Activated naive CD4-positive, alpha-beta T cell treated with anti-CD3 and anti-CD28 coated beads for 36 hours (primary cell): ENCODE results near the gene SLN. TPM values are rescaled to one million over a fixed set of nuclear protein-coding genes. Genes with fewer than 3 reads are reported as not detected.

Source experiments
- CTCF ChIA-PET: fragments of 350-600 bp; sonication (Branson Sonifier 250); formaldehyde crosslinking; loops from one replicate; lab custom pipeline; 2021; ENCODE audit warnings: antibody characterized with exemption; lab: Charles Lee
- DNase-seq: peaks from one replicate; pipeline ENCODE4 v3.0.0-alpha.2; 2020
- H3K27ac Mint-ChIP-seq: one replicate; pipeline ENCODE4 v1.8.0; 2021; ENCODE audit warnings: mild to moderate bottlenecking, mixed read lengths
- H3K27me3 Mint-ChIP-seq: one replicate; pipeline ENCODE4 v1.8.0; 2021; ENCODE audit warnings: low read depth, mixed read lengths
- H3K36me3 Mint-ChIP-seq: one replicate; pipeline ENCODE4 v1.8.0; 2021; ENCODE audit warnings: low read depth, mixed read lengths
- H3K4me1 Mint-ChIP-seq: one replicate; pipeline ENCODE4 v1.8.0; 2021; ENCODE audit warnings: low read depth, mixed read lengths
- H3K4me3 Mint-ChIP-seq: one replicate; pipeline ENCODE4 v1.8.0; 2021; ENCODE audit warnings: mild to moderate bottlenecking, moderate library complexity, mixed read lengths
- H3K9me3 Mint-ChIP-seq: one replicate; pipeline ENCODE4 v1.8.0; 2021; ENCODE audit warnings: mixed read lengths
- intact Hi-C: fragments of 100-400 bp; cut with micrococcal nuclease; formaldehyde crosslinking; loops from one replicate; pipeline ENCODE4 v1.15.1; 2023
- total RNA-seq, 2 experiments: library from RNA; stranded (reverse); gene quantifications; one replicate each; pipeline ENCODE4 v1.2.3, GENCODE V29; 2021

SLN gene
- total RNA-seq, 2 experiments from 2014 or later, result not detected

- Mint-ChIP-seq H3K9me3 (no peaks in the 10 kb centered on the region), H3K36me3 (no peaks in the 10 kb centered on the region), H3K4me3 (no peak overlapping the region), H3K4me1 (no peaks in the 10 kb centered on the region), H3K27ac (no peak overlapping the region), H3K27me3 (peaks cover 25% of the 10 kb centered on the region)
- CTCF ChIA-PET, result interaction anchor here (1.0 kb wide), 1 partner anchor 8 kb away, joined by 3 read pairs; no protein-coding TSS in a partner anchor
- intact Hi-C loops, result no loop called here
- DNase-seq, result no peak
These were observed 14.6 kb downstream of the SLN start for GRCh38 chr11:107697291-107697690.

DNA sequence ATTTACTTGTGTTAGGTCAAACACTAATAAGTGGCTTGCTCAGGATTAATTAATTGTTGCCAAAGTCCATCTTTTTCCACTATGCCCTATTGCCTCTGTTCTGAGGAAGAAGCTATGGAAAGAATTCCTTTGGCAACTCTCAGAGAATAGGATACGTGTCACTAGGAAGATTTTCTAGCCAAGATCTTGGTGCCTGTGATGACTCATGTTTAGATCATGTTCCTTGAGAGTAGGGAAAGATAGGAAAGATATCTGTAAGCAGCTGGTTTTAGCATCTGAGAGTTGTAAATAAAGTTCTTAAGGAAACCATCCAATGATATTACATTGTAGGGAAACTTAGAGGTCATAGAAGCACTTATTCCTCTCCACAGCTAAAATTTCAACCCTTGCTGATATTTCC, 15.7 kb downstream of the SLN start:
- Mint-ChIP-seq H3K36me3 (no peaks in the 10 kb centered on the region), H3K27ac (no peak overlapping the region), H3K9me3 (no peaks in the 10 kb centered on the region), H3K4me3 (no peak overlapping the region), H3K27me3 (peaks cover 29% of the 10 kb centered on the region), H3K4me1 (no peaks in the 10 kb centered on the region)
- CTCF ChIA-PET, result interaction anchor here (0.7 kb wide), 1 partner anchor 95 kb away, joined by 3 read pairs; no protein-coding TSS in a partner anchor
- intact Hi-C loops, result no loop called here
- no peak for DNase-seq

- Mint-ChIP-seq H3K27me3 (peaks cover 28% of the 10 kb centered on the region), H3K36me3 (no peaks in the 10 kb centered on the region), H3K27ac (no peak overlapping the region), H3K4me1 (no peaks in the 10 kb centered on the region), H3K9me3 (no peaks in the 10 kb centered on the region), H3K4me3 (no peak overlapping the region)
- intact Hi-C loops, result no loop called here
- no peak for DNase-seq
- CTCF ChIA-PET, result interaction anchor here (0.7 kb wide), 1 partner anchor 94 kb away, joined by 3 read pairs; no protein-coding TSS in a partner anchor
These were observed 16.4 kb downstream of the SLN start for GRCh38 chr11:107695446-107695845.

DNA sequence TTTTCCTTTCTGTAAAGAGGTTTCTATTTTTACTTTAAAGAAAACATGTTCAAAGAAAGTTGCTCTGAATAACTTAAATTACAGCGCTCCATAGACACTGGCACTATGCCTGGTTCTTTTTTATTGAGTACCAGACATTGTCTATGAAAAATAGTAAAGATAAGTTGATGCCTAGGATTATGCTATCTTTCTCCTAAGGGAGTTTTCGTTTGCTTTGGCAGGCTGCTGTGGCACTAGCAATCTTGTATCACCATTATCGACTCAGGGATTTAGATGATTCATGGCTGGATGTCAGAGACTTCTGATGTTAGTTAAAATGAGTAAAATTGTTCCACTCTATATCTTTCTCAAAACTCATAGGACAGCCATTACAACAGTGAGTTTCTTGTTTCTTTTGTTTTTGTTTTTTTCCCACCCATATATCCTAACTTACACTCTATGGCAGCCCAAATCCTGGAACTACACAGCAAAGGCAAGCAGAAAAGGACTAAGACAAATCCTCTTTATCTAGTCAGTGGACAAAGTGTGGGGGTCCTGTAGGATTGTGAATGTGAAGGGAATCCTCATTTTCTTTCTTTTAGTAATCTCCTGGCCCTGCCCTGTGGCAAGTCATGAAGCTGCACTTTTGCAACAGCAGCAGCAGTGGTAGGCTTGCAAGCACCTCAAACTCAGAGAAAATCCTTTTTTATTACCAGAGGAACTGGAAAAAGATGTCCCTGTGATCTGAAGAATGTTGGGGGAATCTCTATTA, 20.7 kb downstream of the SLN start:
- Mint-ChIP-seq H3K27ac (no peak overlapping the region), H3K4me3 (no peak overlapping the region), H3K27me3 (peaks cover 13% of the 10 kb centered on the region), H3K9me3 (no peaks in the 10 kb centered on the region), H3K4me1 (no peaks in the 10 kb centered on the region), H3K36me3 (no peaks in the 10 kb centered on the region)
- CTCF ChIA-PET, result interaction anchor here (0.8 to 4.4 kb wide), 4 partner anchors 115 to 143 kb away, joined by 3 to 62 read pairs (median 33); partner anchors contain the start of gene ALKBH8
- intact Hi-C loops, result no loop called here
- no peak for DNase-seq

GRCh38 chr11:107689317-107690202, 22.3 kb downstream of the SLN start:
- CTCF ChIA-PET, result interaction anchor here (0.6 to 4.4 kb wide), 23 partner anchors 8 to 1047 kb away, joined by 3 to 62 read pairs (median 5); partner anchors contain the start of genes ALKBH8 and ELMOD1
- intact Hi-C loops, result loop anchor here (1.0 to 5.0 kb wide), 4 partner anchors 113 to 1602 kb away; no protein-coding TSS in a partner anchor
- peak; percentile 81 for DNase-seq
- Mint-ChIP-seq H3K27ac (no peak overlapping the region), H3K9me3 (no peaks in the 10 kb centered on the region), H3K4me3 (no peak overlapping the region), H3K27me3 (peaks cover 13% of the 10 kb centered on the region), H3K4me1 (no peaks in the 10 kb centered on the region), H3K36me3 (no peaks in the 10 kb centered on the region)

GRCh38 chr11:107688322-107688918, 23.4 kb downstream of the SLN start:
- Mint-ChIP-seq H3K9me3 (no peaks in the 10 kb centered on the region), H3K36me3 (no peaks in the 10 kb centered on the region), H3K27ac (no peak overlapping the region), H3K27me3 (peaks cover 13% of the 10 kb centered on the region), H3K4me1 (no peaks in the 10 kb centered on the region), H3K4me3 (no peak overlapping the region)
- no peak for DNase-seq
- CTCF ChIA-PET, result interaction anchor here (0.7 to 4.4 kb wide), 19 partner anchors 9 to 1046 kb away, joined by 3 to 62 read pairs (median 5); partner anchors contain the start of gene ALKBH8
- intact Hi-C loops, result loop anchor here (5.0 kb wide), 1 partner anchor 1601 kb away; no protein-coding TSS in a partner anchor

DNA sequence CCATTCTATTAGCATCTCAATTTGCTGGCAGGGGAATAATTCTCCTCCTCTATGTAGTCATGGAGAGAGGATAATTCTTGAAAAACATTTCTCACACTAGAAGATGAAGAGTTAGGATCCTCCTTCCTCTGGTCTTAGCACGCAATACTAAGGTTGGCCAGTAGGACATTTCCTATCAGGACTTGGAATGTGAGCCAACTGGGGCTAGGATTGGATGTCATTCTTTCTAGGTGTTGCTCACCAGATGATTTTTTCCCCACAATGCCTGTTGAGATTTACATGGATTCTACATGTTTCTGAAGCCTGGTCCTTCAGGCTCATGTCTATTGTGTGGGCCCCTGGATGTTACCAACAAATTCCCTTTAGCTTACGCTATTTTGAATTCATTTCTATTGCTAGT, 28.0 kb downstream of the SLN start:
- Mint-ChIP-seq H3K4me1 (no peaks in the 10 kb centered on the region), H3K27ac (no peak overlapping the region), H3K9me3 (no peaks in the 10 kb centered on the region), H3K4me3 (no peak overlapping the region), H3K36me3 (no peaks in the 10 kb centered on the region), H3K27me3 (no peaks in the 10 kb centered on the region)
- intact Hi-C loops, result no loop called here
- CTCF ChIA-PET, result interaction anchor here (0.7 to 1.7 kb wide), 6 partner anchors 11 to 833 kb away, joined by 3 to 4 read pairs (median 3); no protein-coding TSS in a partner anchor
- peak; percentile 9 for DNase-seq

- Mint-ChIP-seq H3K27me3 (no peaks in the 10 kb centered on the region), H3K4me1 (no peaks in the 10 kb centered on the region), H3K4me3 (no peak overlapping the region), H3K9me3 (no peaks in the 10 kb centered on the region), H3K27ac (no peak overlapping the region), H3K36me3 (no peaks in the 10 kb centered on the region)
- intact Hi-C loops, result no loop called here
- no peak for DNase-seq
- CTCF ChIA-PET, result interaction anchor here (0.6 to 1.7 kb wide), 9 partner anchors 10 to 868 kb away, joined by 3 to 5 read pairs (median 3); no protein-coding TSS in a partner anchor
These were observed 28.8 kb downstream of the SLN start for GRCh38 chr11:107683061-107683460.

DNA sequence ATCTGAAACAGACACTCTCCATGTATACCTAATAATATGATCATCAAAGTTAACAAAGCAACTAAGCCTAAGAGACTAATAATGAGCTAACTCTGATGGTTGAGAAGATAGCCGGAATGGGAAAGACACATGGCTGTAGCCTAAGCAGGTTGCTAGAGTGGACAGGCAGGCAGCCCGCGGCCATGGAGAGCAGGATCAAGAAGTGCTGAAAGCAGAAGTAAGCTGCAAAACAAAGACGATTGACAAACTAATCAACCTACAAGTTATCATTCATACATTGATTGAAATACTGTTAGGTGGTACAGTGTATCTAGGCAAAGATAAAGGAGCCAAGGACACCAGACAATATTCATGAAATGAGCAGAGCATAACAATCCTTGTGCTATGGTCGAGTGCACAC, 29.3 kb downstream of the SLN start:
- Mint-ChIP-seq H3K27me3 (no peaks in the 10 kb centered on the region), H3K27ac (no peak overlapping the region), H3K9me3 (no peaks in the 10 kb centered on the region), H3K4me1 (no peaks in the 10 kb centered on the region), H3K36me3 (no peaks in the 10 kb centered on the region), H3K4me3 (no peak overlapping the region)
- intact Hi-C loops, result no loop called here
- no peak for DNase-seq
- CTCF ChIA-PET, result interaction anchor here (0.6 to 1.7 kb wide), 4 partner anchors 10 to 134 kb away, joined by 3 to 5 read pairs (median 4); no protein-coding TSS in a partner anchor

GRCh38 chr11:107682171-107682570, 29.7 kb downstream of the SLN start:
- Mint-ChIP-seq H3K4me3 (no peak overlapping the region), H3K4me1 (no peaks in the 10 kb centered on the region), H3K27ac (no peak overlapping the region), H3K9me3 (no peaks in the 10 kb centered on the region), H3K27me3 (no peaks in the 10 kb centered on the region), H3K36me3 (no peaks in the 10 kb centered on the region)
- no peak for DNase-seq
- intact Hi-C loops, result no loop called here
- CTCF ChIA-PET, result interaction anchor here (0.6 to 1.3 kb wide), 2 partner anchors 79 to 133 kb away, joined by 4 to 5 read pairs; no protein-coding TSS in a partner anchor

DNA sequence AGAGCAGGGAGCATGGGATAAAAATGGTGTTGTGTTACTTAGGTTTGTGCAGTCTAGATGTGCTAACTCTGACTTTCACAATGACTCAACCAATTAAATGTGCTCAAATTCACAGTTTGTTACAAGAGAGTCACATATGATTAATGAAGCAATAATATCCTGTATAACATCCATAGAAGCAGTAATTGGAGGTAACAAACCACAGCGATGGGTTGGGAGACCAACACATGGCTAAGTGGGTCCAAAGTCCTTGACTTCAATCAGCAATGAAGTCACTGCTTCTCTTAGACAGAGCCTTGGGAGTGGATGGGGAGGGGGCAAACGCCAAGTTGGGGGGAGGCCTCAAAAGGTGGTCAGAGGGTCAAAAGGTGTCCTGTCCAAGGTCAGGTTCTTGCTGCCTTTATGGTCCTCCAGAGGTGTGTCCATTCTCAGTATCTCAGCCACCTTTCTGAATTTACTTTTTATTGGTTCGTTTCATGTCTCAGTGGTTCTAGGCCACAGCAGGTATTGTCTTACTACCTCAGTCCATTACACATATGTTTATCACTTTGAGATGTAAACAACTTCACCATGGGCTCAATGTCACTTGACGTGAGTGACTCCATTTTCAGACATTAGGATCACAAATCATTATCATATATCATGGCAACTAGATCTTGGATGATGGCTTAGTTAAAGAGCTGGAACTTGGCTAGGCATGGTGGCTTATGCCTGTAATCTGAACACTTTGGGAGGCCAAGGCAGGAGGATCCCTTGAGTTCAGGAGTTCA, 32.4 kb downstream of the SLN start:
- no peak for DNase-seq
- no peaks in the 10 kb centered on the region for H3K27me3 Mint-ChIP-seq
- intact Hi-C loops, result no loop called here
- no peaks in the 10 kb centered on the region for H3K36me3 Mint-ChIP-seq
- no peaks in the 10 kb centered on the region for H3K9me3 Mint-ChIP-seq
- no peaks in the 10 kb centered on the region for H3K4me1 Mint-ChIP-seq
- H3K27ac Mint-ChIP-seq, result no peak overlapping the region
- no peak overlapping the region for H3K4me3 Mint-ChIP-seq
- CTCF ChIA-PET, result interaction anchor here (1.0 kb wide), 1 partner anchor 10 kb away, joined by 3 read pairs; no protein-coding TSS in a partner anchor
